Loucy (cell line): ENCODE results near the gene TLCD2.
"Not testable (repeated sequence)": the region's sequence is repeated elsewhere in the genome, so short reads cannot be mapped to it uniquely, and the experiment has no call there.

ENCODE experiments used
- H2AFZ ChIP-seq: fragments of 200-600 bp; sonication (generic); 2 replicates; pipeline ENCODE4 v1.6.0; 2016; ENCODE audit warnings: antibody characterized with exemption, mild to moderate bottlenecking, low read length, moderate library complexity
- H3F3A ChIP-seq: fragments of 200-600 bp; 2 replicates; pipeline ENCODE4 v1.6.0; 2016; ENCODE audit warnings: antibody characterized with exemption, low read depth, mild to moderate bottlenecking
- H3K27me3 ChIP-seq: fragments of 200-600 bp; sonication (generic); 2 replicates; pipeline ENCODE4 v1.6.1; 2014; ENCODE audit warnings: low read length, mild to moderate bottlenecking; ENCODE audit not compliant: insufficient read depth, poor library complexity, severe bottlenecking
- H3K36me3 ChIP-seq: fragments of 200-600 bp; sonication (generic); 2 replicates; pipeline ENCODE4 v1.6.1; 2016; ENCODE audit warnings: low read length; ENCODE audit not compliant: insufficient read depth
- H3K4me1 ChIP-seq: fragments of 200-600 bp; sonication (generic); 2 replicates; pipeline ENCODE4 v1.5.1; 2014; ENCODE audit warnings: low read length, mild to moderate bottlenecking; ENCODE audit not compliant: insufficient read depth, poor library complexity, severe bottlenecking
- H3K4me2 ChIP-seq: fragments of 200-600 bp; sonication (generic); 2 replicates; pipeline ENCODE4 v1.6.0; 2014; ENCODE audit warnings: antibody characterized with exemption, low read length, low read depth, mild to moderate bottlenecking; ENCODE audit not compliant: poor library complexity, severe bottlenecking
- H3K4me3 ChIP-seq: fragments of 200-600 bp; sonication (generic); 2 replicates; pipeline ENCODE4 v1.5.1; 2014; ENCODE audit warnings: low read length, mild to moderate bottlenecking, mixed read lengths; ENCODE audit not compliant: poor library complexity, severe bottlenecking
- H3K79me2 ChIP-seq: fragments of 200-600 bp; sonication (generic); 2 replicates; pipeline ENCODE4 v1.6.1; 2014; ENCODE audit warnings: low read length; ENCODE audit not compliant: insufficient read depth
- H3K9ac ChIP-seq: fragments of 200-600 bp; sonication (generic); 2 replicates; pipeline ENCODE4 v1.6.0; 2014; ENCODE audit warnings: mild to moderate bottlenecking, low read depth, low read length, moderate library complexity; ENCODE audit not compliant: poor library complexity, severe bottlenecking
- H3K9me2 ChIP-seq: fragments of 200-600 bp; sonication (generic); replicated peaks from 2 replicates; pipeline ENCODE4 v1.6.1; 2016; ENCODE audit warnings: low read depth, low read length, mixed read lengths
- H3K9me3 ChIP-seq: fragments of 200-600 bp; sonication (generic); 2 replicates; pipeline ENCODE4 v1.6.1; 2014; ENCODE audit warnings: mild to moderate bottlenecking, antibody characterized with exemption, low read length, low read depth; ENCODE audit not compliant: insufficient read depth
- H4K20me1 ChIP-seq: fragments of 200-600 bp; sonication (generic); 2 replicates; pipeline ENCODE4 v1.6.0; 2014; ENCODE audit warnings: antibody characterized with exemption, low read length, mild to moderate bottlenecking; ENCODE audit not compliant: insufficient read depth, poor library complexity, severe bottlenecking
- CTCF ChIP-seq: fragments of 200-600 bp; sonication (generic); conservative IDR thresholded peaks from 2 replicates; pipeline ENCODE4 v1.5.1; 2014; ENCODE audit warnings: mild to moderate bottlenecking, antibody characterized with exemption, low read length
- EZH2phosphoT487 ChIP-seq: fragments of 200-600 bp; IDR thresholded peaks from 2 replicates; pipeline ENCODE4 v1.6.1; 2018; ENCODE audit warnings: antibody characterized with exemption, mild to moderate bottlenecking, moderate library complexity, borderline replicate concordance

Gene TLCD2

DNA sequence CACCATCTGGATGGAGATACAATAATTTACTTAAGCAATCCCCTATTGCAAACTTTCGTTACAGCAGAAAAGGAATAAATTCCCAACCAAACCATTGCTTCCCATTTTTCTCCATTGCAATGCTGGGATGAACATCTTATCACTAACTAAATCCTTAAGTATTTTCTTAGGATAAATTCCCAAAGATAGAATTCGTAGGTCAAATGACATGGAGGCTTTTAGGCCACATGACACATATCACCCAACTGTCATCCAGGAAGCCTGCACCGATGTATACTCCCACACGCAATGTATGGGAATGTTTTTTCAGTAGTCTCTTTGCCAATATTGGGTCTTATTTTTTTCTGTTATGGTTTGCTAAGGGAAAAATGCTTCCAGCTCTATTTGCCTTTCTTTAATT, 1.6 kb upstream of the TLCD2 start:
- Histone ChIP-seq H2AFZ (no peak overlapping the region), H3K9me2 (no peaks in the 10 kb centered on the region), H3K9me3 (no peaks in the 10 kb centered on the region), H4K20me1 (peaks cover 5% of the 10 kb centered on the region), H3K27me3 (no peaks in the 10 kb centered on the region), H3F3A (no peaks in the 10 kb centered on the region), H3K4me2 (no peak overlapping the region), H3K4me1 (peaks cover 10% of the 10 kb centered on the region), H3K4me3 (no peak overlapping the region), H3K9ac (no peak overlapping the region), H3K79me2 (no peaks in the 10 kb centered on the region), H3K36me3 (no peaks in the 10 kb centered on the region)
- TF ChIP-seq CTCF (no peak), EZH2phosphoT487 (no peak)

DNA sequence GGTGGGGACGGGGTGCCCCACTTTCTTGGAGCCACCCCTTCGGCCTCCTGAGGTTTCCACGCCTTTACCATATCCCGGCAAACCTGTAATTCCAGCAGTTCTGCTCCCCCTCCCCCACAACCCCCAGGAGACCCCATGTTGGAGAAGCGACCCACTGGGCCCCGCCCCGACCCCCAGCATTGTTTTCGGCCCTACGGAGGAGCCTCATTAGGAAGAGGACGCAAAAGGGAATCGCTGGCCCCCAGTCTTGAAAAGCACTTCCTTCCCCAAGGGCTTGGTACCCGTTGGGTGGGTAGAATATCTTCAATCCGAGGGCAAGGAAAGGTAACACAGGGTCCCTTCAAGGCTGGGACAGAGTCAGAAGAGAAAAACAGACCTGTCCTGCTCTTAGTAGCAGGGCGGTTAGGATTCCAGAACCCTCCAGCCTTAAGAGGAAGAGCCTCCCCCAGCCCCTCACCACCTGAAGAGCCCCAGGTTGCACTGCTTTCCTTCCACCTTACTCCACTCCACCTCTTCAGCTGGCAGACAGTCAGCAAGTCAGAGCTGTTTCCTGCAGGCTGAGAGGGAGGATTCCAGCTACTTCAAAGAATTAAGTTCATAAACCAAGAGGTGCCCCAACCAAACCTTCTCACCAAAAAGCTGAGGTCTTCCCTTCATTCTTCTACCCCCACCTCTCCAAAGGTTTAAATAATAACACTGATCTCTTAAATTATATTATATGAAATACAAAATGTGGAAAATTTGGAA, 803 bp upstream of the TLCD2 start:
- peaks cover 5% of the 10 kb centered on the region for H4K20me1 ChIP-seq
- no peaks in the 10 kb centered on the region for H3K27me3 ChIP-seq
- no peak overlapping the region for H3K4me3 ChIP-seq
- H3F3A ChIP-seq = no peaks in the 10 kb centered on the region
- no peak overlapping the region for H3K4me2 ChIP-seq
- peaks cover 8% of the 10 kb centered on the region for H3K4me1 ChIP-seq
- TF ChIP-seq EZH2phosphoT487 = no peak
- no peak for TF ChIP-seq CTCF
- H3K9me2 ChIP-seq = no peaks in the 10 kb centered on the region
- H3K9ac ChIP-seq = no peak overlapping the region
- H3K36me3 ChIP-seq = no peaks in the 10 kb centered on the region
- no peaks in the 10 kb centered on the region for H3K79me2 ChIP-seq
- H3K9me3 ChIP-seq = no peaks in the 10 kb centered on the region
- H2AFZ ChIP-seq = no peak overlapping the region

DNA sequence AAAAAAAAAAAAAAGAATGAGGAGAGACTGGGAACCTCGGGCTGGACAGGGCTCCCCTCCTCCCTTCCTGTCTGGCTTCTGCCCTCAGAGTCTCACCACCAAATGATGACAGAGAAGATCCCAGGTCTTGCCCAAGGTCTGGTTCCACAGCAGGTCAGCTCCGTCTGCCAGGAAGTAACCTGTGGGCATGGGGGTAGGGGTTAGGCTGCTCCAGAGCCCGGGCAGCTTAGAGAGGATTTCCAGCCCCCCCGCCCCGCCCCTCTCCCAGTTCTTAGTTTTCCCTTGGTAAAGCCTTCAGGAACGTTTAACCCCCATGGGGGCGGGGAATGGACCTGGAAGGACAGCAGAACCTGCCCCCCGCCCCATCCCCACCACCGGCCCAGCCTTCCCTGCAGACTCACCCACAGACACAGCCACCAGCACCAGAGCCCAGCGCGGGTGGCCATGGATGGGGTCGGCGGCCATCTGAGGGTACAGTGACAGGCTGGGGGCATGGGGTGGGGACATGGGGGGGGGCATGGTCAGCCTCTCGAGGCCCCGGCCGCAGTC, 700 bp downstream of the TLCD2 start:
- no peak overlapping the region for H3K4me2 ChIP-seq
- no peak overlapping the region for H3K4me3 ChIP-seq
- H3F3A ChIP-seq = no peaks in the 10 kb centered on the region
- no peaks in the 10 kb centered on the region for H4K20me1 ChIP-seq
- peaks cover 4% of the 10 kb centered on the region for H3K4me1 ChIP-seq
- H3K27me3 ChIP-seq = no peaks in the 10 kb centered on the region
- no peaks in the 10 kb centered on the region for H3K9me3 ChIP-seq
- no peaks in the 10 kb centered on the region for H3K36me3 ChIP-seq
- H3K9ac ChIP-seq = no peak overlapping the region
- TF ChIP-seq EZH2phosphoT487 (no peak), CTCF (no peak)
- H3K9me2 ChIP-seq = no peaks in the 10 kb centered on the region
- no peak overlapping the region for H2AFZ ChIP-seq
- no peaks in the 10 kb centered on the region for H3K79me2 ChIP-seq

- H3K4me3 ChIP-seq, H3K4me2 ChIP-seq, H3K9me2 ChIP-seq, H3K36me3 ChIP-seq, H3K27me3 ChIP-seq, H3F3A ChIP-seq, H4K20me1 ChIP-seq, H3K9me3 ChIP-seq, H3K4me1 ChIP-seq, H3K9ac ChIP-seq, H3K79me2 ChIP-seq, H2AFZ ChIP-seq: not testable (repeated sequence)
Measured at GRCh38 chr17:1708791-1709346, 1.3 kb downstream of the TLCD2 start.
